GM21529 (cell line): Measurements from ENCODE around the gene ARNT2.

Experiments used
- ATAC-seq: cut with Tn5 transposase; IDR thresholded peaks from one replicate; pipeline ENCODE4 v1.9.1; 2021; ENCODE audit not compliant: unreplicated experiment

The ARNT2 gene

GRCh38 chr15:80609091-80609490 lies 204.9 kb downstream of the ARNT2 start:
- ATAC-seq = no peak

GRCh38 chr15:80609512-80609946 lies 205.3 kb downstream of the ARNT2 start:
- ATAC-seq = no peak

GRCh38 chr15:80611543-80612080 lies 207.4 kb downstream of the ARNT2 start:
- ATAC-seq = no peak

GRCh38 chr15:80612118-80612823 lies 208.1 kb downstream of the ARNT2 start:
- no peak for ATAC-seq

- no peak for ATAC-seq
Measured at GRCh38 chr15:80613762-80614365, 209.7 kb downstream of the ARNT2 start.

- ATAC-seq = no peak
Measured at GRCh38 chr15:80614711-80615360, 210.7 kb downstream of the ARNT2 start.

GRCh38 chr15:80615361-80615736 lies 211.2 kb downstream of the ARNT2 start:
- ATAC-seq = no peak

- no peak for ATAC-seq
Measured at GRCh38 chr15:80615783-80616391, 211.7 kb downstream of the ARNT2 start.

- no peak for ATAC-seq
Measured at GRCh38 chr15:80618685-80619400, 214.7 kb downstream of the ARNT2 start.

GRCh38 chr15:80619680-80620079 lies 215.5 kb downstream of the ARNT2 start:
- ATAC-seq = no peak

- no peak for ATAC-seq
Measured at GRCh38 chr15:80620141-80620540, 216.0 kb downstream of the ARNT2 start.

GRCh38 chr15:80620931-80621330 lies 216.7 kb downstream of the ARNT2 start:
- ATAC-seq = no peak

GRCh38 chr15:80626643-80627120 lies 222.5 kb downstream of the ARNT2 start:
- ATAC-seq = no peak

- ATAC-seq = no peak
Measured at GRCh38 chr15:80629355-80629754, 225.2 kb downstream of the ARNT2 start.

GRCh38 chr15:80630981-80631380 lies 226.8 kb downstream of the ARNT2 start:
- no peak for ATAC-seq

GRCh38 chr15:80633221-80633620 lies 229.0 kb downstream of the ARNT2 start:
- ATAC-seq = no peak

- ATAC-seq = no peak
Measured at GRCh38 chr15:80635953-80636352, 231.8 kb downstream of the ARNT2 start.

GRCh38 chr15:80636675-80637074 lies 232.5 kb downstream of the ARNT2 start:
- no peak for ATAC-seq

- no peak for ATAC-seq
Measured at GRCh38 chr15:80637747-80638146, 233.6 kb downstream of the ARNT2 start.

- no peak for ATAC-seq
Measured at GRCh38 chr15:80638553-80639167, 234.5 kb downstream of the ARNT2 start.
